GM06990 (cell line): ENCODE measurements around the gene GRM7.

Experiments
- DNase-seq: peaks from one replicate; pipeline ENCODE4 v3.0.0-alpha.2; 2011; ENCODE audit not compliant: insufficient read length; ENCODE audit errors: extremely low read depth
- H3K27me3 ChIP-seq: replicated peaks from 2 replicates; pipeline ENCODE4 v1.6.0; 2011; ENCODE audit warnings: low read length; ENCODE audit not compliant: control insufficient read depth, insufficient read depth
- H3K36me3 ChIP-seq: 2 replicates; pipeline ENCODE4 v1.5.1; 2011; ENCODE audit warnings: low read length; ENCODE audit not compliant: control insufficient read depth, insufficient read depth
- H3K4me3 ChIP-seq: replicated peaks from 2 replicates; pipeline ENCODE4 v1.5.1; 2011; ENCODE audit warnings: low read depth, mild to moderate bottlenecking, control low read depth, low read length
- TF ChIP-seq, protein P1 (sequence below): IDR thresholded peaks from 2 replicates; pipeline ENCODE4 v1.5.1; 2011; ENCODE audit warnings: low read length, control low read depth, mild to moderate bottlenecking, inconsistent platforms; ENCODE audit not compliant: insufficient read depth, poor library complexity, severe bottlenecking

Gene GRM7

DNA sequence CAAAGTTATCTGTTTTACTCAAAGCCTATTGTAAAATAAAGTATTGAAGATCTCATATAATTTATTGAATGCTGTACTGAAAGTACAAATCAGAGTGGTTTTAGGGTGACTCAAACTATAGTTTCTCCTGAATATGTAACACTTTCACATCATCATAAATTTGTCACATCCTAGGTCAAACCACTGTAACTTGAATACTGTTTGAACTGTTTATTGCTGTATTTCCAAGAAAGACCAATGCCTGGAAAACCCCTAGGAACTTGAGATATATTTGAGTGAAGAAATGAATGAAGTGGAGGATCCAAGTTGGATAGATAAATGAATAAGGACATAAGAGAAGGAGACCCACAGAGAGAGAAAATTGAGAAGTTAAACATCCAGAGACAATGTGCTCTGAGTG is 348.2 kb downstream of the GRM7 start:
- Histone ChIP-seq H3K27me3 (no peaks in the 10 kb centered on the region), H3K4me3 (no peak overlapping the region), H3K36me3 (no peaks in the 10 kb centered on the region)
- DNase-seq = no peak
- TF ChIP-seq, protein P1, sequence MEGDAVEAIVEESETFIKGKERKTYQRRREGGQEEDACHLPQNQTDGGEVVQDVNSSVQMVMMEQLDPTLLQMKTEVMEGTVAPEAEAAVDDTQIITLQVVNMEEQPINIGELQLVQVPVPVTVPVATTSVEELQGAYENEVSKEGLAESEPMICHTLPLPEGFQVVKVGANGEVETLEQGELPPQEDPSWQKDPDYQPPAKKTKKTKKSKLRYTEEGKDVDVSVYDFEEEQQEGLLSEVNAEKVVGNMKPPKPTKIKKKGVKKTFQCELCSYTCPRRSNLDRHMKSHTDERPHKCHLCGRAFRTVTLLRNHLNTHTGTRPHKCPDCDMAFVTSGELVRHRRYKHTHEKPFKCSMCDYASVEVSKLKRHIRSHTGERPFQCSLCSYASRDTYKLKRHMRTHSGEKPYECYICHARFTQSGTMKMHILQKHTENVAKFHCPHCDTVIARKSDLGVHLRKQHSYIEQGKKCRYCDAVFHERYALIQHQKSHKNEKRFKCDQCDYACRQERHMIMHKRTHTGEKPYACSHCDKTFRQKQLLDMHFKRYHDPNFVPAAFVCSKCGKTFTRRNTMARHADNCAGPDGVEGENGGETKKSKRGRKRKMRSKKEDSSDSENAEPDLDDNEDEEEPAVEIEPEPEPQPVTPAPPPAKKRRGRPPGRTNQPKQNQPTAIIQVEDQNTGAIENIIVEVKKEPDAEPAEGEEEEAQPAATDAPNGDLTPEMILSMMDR = no peak

DNA sequence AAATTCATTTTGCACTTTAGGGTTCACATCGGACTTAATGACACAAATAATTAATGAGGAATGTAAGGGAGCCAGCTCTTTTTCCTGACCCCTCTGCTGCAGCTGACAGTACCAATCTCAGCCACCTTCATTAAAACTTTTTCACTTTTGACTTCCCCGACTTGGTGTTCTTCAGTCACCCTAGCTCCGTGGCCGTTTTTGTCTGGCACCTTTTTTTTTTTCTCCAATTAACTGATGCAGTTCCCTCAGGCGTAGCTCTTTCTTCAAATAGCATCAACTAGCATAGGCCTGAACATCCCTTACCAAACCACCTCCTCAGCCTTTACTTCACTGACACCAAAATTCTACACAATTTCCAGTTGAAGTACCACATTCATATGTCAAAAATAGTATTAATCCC is 350.8 kb downstream of the GRM7 start:
- TF ChIP-seq, protein P1 = no peak
- Histone ChIP-seq H3K4me3 (no peak overlapping the region), H3K27me3 (no peaks in the 10 kb centered on the region), H3K36me3 (no peaks in the 10 kb centered on the region)
- no peak for DNase-seq

DNA sequence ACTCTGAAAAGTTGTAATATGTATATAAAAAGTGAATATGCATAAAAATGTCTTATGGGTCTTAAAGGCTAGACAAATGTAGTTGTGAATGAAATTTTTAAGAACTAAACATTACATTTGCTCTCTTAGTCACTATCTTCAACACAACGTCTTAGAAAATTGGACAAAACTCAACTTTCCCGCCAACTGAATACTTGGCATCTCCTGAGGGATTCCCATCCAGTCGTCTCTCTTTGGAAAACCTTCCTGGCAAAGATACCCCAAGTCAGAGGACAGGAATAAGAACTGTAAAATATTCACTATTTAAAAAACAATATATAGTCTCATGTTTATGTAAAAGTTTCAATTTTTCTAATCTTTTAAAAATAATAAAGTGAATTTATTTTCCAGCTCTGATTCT is 354.8 kb downstream of the GRM7 start:
- no peak for DNase-seq
- Histone ChIP-seq H3K27me3 (no peaks in the 10 kb centered on the region), H3K4me3 (no peak overlapping the region), H3K36me3 (no peaks in the 10 kb centered on the region)
- TF ChIP-seq, protein P1 = no peak

DNA sequence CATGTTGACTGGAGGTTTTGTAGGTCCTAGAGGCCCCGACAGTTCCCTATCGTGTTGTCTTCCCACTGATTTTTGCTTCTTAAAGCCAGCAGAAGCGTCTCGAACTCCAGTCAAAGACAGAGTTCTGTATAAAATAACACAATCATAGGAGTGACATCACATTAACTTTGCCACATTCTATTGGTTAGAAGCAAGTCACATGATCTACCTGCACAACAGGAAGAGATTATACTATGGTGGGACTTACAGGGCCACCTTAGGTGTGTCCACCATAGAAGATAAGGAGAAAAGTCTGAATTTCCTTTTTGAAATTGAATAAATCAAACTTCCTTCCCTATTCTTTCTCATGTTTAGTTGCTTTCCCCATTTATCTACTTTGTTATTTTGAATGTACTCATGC is 365.5 kb downstream of the GRM7 start:
- TF ChIP-seq, protein P1 = no peak
- Histone ChIP-seq H3K4me3 (no peak overlapping the region), H3K27me3 (no peaks in the 10 kb centered on the region), H3K36me3 (no peaks in the 10 kb centered on the region)
- DNase-seq = no peak

DNA sequence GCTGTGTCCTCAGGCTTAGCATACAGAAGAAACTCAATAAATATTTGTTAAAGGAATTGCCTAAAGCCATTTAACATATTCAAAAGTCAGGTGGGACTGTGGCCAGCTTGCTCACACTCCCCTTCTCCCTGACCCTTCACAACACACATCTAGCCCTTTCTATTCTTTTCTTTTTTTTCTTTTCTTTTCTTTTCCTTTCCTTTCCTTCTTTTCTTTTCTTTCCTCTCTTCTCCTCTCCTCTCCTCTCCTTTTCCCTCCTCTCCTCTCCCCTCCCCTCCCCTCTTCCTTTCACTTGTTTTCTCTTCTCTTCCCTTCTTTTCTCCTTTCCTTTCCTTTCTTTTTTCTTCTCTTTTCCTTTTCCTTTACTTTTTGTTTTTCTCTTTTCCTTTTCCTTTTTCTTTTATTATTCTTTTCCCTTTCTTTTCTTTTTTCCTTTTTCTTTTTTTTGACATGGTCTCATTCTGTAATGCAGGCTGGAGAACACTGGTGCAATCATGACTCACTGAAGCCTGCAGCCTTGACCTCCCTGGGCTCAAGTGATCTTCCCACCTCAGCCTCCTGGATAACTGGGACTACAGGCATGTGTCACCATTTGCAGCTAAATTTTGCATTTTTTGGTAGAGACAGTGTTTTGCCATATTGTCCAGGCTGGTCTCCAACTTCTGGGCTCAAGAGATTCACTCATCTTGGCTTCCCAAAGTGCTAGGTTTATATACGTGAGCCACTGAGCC is 377.8 kb downstream of the GRM7 start:
- TF ChIP-seq, protein P1 = no peak
- no peaks in the 10 kb centered on the region for H3K27me3 ChIP-seq
- H3K4me3 ChIP-seq = no peak overlapping the region
- no peaks in the 10 kb centered on the region for H3K36me3 ChIP-seq
- DNase-seq = no peak
